HG03565 (cell line): Measurements from ENCODE around the gene APBA3.

ENCODE experiments used
- ATAC-seq: cut with Tn5 transposase; IDR thresholded peaks from one replicate; pipeline ENCODE4 v1.9.1; 2021; ENCODE audit warnings: mild to moderate bottlenecking, moderate library complexity; ENCODE audit not compliant: unreplicated experiment

The APBA3 gene

GRCh38 chr19:3721887-3722442 is 39.5 kb downstream of the APBA3 start:
- no peak for ATAC-seq

- ATAC-seq: no peak
Measured at GRCh38 chr19:3721131-3721886, 40.2 kb downstream of the APBA3 start.

DNA sequence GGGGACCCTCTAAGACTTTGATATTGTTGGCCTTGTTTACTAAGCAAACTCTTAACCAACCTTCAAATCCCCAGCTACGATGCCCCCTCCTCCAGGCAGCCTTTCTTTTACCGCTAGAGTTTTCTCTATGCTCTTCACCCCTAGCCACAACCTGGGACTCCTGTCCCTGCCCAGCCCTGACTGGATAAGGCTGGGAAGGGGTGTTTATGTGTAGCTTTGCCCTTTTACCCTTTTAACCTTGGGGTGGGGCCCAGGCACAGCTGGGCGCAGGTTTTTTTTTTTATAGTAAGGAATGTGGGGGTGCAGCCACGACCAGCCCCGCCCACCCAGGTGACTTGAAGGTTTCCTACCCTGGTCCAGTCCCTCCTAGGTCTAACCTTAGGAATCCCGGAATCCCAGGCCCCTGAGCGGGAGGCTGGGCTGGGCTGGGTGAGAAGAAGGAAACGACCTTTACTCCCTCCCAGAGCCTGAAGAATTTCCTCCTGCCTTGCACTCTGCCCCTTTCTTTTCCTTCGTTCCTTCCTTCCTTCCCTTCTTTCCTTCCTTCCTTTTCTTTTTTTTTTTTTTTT is 41.1 kb downstream of the APBA3 start:
- ATAC-seq: no peak

DNA sequence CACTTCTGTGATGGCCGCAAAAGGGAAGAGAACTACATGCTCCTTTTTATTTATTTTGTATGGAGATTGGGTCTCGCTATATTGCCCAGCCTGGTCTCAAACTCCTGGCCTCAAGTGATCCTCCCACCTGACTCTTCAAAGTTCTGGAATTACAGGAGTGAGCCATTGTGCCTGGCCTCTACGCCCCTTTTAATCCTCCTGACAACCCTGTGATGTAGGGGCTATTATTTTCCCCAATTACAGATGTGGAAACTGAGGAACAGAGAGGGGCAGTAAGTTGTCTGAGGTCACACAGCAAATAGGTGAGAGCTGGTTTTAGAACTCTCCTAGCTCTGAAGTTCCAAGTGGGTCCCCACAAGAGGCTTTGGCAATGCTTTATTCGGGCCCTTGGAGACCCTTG is 41.6 kb downstream of the APBA3 start:
- ATAC-seq: no peak

GRCh38 chr19:3716147-3716668 is 45.3 kb downstream of the APBA3 start:
- ATAC-seq: no peak

GRCh38 chr19:3712663-3713611 is 48.6 kb downstream of the APBA3 start:
- ATAC-seq: no peak

- no peak for ATAC-seq
Measured at GRCh38 chr19:3710265-3710812, 51.2 kb downstream of the APBA3 start.

GRCh38 chr19:3708207-3708931 is 53.1 kb downstream of the APBA3 start, which contains the start of gene TJP3:
TJP3 (plus strand) TSS chr19:3708384; CDS start chr19:3728433, 20,049 bp downstream.
- ATAC-seq: no peak

DNA sequence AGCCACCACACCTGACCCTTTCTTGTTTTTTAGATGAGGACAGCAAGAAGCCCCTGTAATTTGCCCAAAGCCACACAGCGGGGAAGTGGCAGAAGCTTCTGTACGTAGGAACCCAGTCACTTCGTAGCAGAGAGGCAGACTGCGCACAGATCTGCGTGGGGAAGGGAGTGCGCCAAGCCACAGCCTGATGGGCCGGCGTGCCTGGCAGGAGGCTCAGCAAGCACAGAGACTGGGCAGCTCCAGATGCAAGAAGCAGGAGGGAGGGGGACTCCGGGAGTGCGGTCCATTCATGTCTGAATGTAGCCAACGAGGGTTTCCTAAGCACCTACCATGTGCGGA is 53.7 kb downstream of the APBA3 start:
- no peak for ATAC-seq

DNA sequence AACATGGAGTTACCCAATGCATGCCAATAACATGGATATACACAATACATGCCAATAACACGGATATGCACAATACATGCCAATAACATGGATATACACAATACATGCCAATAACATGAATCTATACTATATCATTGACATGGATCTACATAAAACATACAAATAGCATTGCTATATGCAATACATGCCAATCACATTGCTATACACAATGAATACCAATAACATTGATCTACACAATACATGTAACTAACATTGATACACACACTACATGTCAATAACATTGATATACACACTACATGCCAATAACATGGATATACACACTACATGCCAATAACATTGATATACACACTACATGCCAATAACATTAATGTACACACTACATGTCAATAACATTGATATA is 60.3 kb downstream of the APBA3 start:
- ATAC-seq: no peak
